Stimulated activated CD4-positive, alpha-beta T cell treated with anti-CD3 and anti-CD28 coated beads, TNF-alpha, amount 100 ng/mL, for 24 hours (primary cell): ENCODE data around the gene DPM1.

ENCODE experiments used
- DNase-seq, 3 experiments: peaks; one replicate each; pipeline ENCODE4 v3.0.0-alpha.2; 2020; ENCODE audit warnings: low read depth in 3 of 3

Gene DPM1

GRCh38 chr20:50957798-50958614, at the start of gene DPM1:
DPM1 (minus strand) TSS chr20:50958532; CDS start chr20:50958523, 9 bp downstream.
- peak; percentile 77 to 88 (median 82) for DNase-seq

DNA sequence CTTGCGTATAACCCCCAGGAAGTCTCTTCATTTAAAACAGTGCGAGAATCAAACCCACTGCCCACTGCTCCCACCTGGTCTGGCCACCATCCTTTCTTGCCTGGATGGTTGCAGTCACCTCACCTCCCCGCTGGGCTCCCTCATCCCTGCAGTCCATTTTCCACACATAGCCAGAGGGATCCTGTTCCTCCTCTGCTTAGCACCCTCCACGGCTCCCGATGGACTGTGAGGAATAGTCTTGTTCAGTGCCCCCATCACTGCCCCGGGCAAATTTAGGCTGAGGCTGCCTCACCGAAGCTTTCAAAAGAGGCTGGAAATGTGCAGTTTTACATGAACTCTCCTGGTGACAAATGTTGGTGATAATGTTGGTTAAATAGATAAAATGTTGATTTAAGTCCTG, 46.9 kb upstream of the DPM1 start:
- DNase-seq, result no peak

GRCh38 chr20:51004781-51005180, 46.4 kb upstream of the DPM1 start:
- DNase-seq, result no peak

DNA sequence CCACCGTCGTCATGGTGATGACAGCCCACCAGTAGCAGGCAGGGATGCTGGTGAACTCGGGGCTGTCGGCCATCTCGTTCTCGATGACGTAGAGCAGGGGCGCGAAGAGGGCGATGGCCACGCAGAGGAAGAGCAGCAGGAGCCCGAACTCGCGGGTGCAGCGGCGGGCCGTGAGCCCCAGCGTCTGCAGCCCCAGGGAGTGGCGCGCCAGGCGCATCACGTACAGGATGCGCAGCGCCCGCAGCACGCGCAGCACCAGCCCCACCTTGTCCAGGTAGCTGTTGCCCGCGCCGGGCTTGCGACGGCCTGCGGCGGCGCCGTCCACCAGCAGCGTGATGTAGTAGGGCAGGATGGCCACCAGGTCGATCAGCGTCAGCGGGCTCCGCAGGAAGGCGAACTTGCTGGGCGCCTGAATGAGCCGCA, 46.0 kb upstream of the DPM1 start:
- DNase-seq, result no peak

DNA sequence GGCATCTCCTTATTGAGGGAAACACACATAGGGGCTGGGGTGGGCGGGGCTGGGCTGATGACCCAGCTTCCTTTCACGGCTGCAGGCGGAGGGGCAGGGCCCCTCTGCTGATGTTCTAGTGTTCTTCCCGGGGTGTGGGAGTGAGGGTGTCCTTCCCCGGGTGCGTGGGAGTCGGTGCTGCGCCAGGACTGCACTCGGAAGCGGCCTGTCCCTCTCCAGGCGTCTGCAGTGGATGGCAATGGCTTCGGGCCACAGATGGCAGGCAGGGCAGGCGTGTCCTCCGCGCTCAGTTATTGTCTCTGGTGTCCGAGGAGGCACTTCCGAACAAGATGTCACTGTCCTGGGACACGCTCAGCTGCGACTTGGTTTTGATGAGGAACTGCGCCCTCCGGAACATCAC, 45.4 kb upstream of the DPM1 start:
- no peak for DNase-seq

DNA sequence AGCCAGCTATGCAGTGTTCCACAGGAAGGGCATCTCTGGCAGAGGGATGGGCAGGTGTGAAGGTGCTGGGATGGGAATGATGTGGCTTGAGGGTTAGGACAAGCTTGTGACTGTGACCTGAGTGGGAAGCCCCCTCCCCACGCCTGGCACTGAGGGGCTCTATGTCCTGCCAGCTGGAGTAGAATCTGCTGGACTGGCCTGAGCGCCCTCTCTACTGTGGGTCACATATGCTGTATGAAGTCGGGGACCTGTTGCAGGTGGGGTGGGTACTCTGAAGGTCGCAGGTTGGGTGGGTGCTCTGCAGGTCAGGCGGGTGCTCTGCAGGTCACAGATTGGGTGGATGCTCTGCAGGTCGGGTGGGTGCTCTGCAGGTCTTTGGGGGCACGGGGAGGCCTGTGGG, 44.3 kb upstream of the DPM1 start:
- DNase-seq, result no peak

DNA sequence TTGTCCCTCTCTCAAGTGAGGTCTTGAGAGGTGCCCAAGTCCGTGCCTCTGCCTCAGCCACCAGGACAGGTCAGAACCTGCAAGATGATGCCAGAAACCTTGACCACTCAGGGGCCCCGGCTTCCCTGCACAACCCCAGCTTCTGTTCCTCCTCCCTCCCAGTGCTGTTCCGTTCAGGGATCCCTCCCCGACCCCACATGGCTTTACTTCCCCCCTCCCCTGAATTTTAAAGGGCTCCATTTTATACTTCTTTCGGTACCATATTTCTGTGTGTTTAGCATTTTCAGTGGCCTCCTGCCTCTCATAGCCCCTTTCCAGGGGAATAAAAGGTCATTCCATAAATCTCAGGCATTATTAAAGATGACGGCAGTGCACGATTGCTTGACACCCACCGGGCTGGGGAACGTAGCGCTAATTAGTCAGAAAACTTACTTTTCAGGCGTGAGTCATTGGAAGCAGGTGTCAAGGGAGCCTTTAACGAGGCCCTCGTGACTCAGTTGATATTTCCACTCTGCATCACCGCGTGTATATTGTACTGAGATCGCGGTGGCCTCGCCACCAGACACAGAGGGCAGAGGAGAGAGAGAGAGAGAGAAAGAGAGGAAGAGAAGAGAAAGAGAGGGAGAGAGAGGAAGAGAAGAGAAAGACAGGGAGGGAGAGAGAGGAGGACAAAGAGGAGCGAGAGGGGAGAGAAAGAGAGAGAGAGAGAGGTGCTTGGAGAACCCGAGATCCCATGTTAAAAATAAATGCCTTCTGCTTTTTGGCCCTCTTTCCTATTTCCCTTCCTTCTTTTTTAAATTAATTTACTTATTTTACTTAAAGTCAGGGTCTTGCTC, 43.3 kb upstream of the DPM1 start:
- no peak for DNase-seq

- DNase-seq, result no peak
Observed at GRCh38 chr20:50999355-50999754, 41.0 kb upstream of the DPM1 start.

GRCh38 chr20:50996901-50997865, 38.9 kb upstream of the DPM1 start:
- no peak for DNase-seq

GRCh38 chr20:50995506-50995905, 37.2 kb upstream of the DPM1 start:
- no peak for DNase-seq

DNA sequence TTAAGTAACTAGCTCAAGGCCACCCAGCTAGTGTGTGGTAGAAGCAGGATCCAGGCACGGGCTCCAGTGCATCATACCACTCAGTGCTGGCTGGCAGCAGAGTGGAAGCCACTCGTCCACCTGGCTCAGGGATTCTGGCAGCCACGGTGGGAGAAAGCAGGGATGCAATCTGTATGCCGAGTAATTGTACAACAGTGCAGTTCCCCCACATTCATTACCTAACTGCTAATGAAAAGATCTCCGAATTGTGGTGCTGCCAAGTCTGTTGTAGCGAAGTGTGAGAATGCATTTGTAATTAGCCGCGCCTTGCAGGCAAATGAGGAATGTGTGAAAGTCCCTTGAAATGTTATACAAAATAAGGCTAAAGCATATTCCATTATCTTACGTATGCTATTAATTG, 35.5 kb upstream of the DPM1 start:
- DNase-seq, result no peak

- peak in 2 of 3 experiments; percentile 20 to 40 for DNase-seq
Observed at GRCh38 chr20:50992733-50993457, 34.6 kb upstream of the DPM1 start.

DNA sequence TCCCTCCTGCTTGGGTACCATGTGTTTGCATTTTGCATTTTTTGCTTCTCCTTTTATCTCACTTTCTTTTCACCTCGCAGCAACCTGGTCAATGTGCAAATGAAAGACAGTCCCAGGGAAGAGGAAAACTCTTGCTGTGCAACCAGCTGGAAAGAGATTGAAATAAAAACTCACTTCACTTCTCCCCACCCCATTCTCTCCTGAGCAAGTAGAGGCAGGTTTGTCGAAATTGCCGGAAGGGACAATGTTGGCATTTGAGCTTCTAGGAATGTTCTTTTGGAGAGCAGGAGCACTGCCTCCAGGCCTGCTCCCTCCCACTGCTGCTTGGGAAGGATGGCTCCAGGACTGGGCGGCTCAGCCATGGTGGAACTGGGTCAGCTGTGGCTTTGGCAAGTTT, 34.0 kb upstream of the DPM1 start:
- DNase-seq, result no peak

DNA sequence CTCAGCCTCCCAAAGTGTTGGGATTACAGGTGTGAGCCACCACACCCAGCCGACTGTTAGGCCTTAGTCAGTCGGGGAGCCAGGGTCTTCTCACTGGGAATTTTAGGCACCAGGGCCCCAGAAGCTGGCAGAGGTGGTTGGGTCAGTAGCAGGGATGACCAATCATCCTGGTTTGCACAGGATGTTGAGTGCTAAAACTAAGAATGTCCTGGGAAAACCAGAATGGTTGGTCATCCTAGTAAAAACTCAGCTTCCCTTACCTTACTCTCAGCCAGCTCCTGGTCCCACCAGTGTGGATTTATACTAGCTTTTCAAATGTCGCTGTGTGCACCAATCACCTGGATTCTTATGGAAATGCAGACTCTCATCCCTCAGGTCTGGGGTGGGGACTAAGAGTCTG, 32.7 kb upstream of the DPM1 start:
- no peak for DNase-seq

DNA sequence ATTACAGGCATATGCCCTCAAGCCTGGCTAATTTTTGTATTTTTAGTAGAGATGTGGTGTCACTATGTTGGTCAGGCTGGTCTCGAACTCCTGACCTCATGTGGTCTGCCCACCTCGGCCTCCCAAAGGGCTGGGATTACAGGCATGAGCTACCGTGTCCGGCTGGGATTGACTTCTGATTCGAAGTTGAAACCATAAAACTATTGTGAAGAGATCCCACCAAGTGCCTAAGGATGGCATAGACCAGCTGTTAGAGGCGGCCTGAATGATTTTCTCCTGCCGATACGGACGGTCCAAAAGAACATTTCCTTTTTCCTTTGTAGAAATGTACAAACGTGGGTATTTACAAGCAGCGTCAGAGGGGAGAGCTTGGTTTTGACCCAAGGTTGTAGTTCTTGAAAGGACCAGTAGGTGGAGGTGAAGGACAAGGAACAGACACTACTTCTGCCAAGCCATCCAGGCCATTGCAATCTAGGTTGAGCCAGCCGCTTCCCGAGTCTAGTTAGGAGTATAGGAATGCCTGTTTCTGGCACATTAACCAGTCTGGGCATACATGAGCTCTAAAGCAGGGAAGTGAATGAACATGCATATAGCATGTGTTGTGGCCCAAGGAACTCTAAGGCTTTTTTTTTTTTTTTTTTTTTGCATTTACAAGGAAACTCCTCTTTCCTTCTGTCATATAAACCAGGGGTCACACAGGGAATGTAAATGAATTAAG, 29.3 kb upstream of the DPM1 start:
- DNase-seq, result peak; percentile 40 to 55 (median 54)

- DNase-seq, result no peak
Observed at GRCh38 chr20:50983321-50983720, 25.0 kb upstream of the DPM1 start.

GRCh38 chr20:50982363-50982762, 24.0 kb upstream of the DPM1 start:
- DNase-seq, result no peak

DNA sequence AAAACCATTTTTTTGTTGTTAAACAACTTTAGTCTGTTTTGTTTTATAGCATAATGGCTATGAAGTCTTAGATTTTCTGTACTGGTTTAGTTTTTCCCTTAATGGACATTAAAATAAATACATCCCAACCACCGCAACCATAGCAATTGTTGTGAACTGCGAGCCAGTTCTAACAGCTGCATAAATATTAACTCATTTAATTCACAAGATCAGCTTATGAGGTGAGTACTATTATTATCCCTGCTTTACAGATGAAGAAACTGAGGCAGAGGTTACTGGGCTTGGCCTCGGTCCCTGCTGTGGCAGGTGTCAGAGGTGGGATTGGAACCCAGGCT, 23.3 kb upstream of the DPM1 start:
- DNase-seq, result no peak

- DNase-seq, result peak; percentile 40 to 55 (median 54)
Observed at GRCh38 chr20:50980851-50981713, 22.8 kb upstream of the DPM1 start.
